ENCODE results near the gene PEX14. TPM values are rescaled to one million over a fixed set of nuclear protein-coding genes. Genes with fewer than 3 reads are reported as not detected.

The PEX14 gene
- total and polyA plus RNA-seq, 8 donors: 17.3 to 22.9 (median 20.7) TPM

DNA sequence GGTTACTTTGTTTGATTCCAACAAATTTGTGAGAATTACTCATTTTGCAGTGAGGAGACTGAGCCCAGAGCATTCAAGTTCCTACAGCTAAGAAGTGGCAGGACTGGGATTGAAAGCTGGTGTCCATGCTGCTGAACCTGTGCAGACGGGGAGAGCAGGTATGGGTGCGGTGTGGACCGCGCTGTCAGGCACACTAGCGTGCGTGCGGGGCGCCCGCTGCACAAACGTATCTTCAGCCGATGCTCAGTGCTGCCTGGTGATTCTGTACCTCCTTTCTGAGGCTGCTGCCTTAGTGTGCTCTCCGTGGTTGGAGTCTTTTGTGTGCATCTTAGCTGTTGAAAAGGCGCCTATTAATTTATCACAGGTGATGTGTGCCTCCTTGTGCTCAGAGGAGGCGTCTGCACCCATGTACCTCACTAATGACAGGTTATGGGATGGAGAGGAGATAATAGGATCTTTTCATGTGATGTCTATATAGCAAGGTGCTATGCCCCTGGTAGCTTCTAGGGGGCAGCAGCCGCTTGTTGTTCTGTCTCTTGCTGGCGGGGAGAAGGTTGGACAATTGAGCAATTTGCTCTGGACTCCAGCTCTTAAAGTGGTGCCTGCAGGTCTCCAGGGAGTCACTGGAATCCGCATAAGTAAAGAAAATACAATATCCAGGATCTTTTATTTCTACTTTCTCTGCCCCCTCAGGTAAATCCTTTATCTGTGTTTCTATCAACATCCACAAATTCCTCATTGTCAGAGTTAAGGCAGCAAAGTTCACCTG, 32.5 kb downstream of the PEX14 start:
- no peaks in the 10 kb centered on the region for H3K9me3 ChIP-seq
- intact Hi-C loops (cut with DNase I): no loop called here
- TF ChIP-seq, protein P1, sequence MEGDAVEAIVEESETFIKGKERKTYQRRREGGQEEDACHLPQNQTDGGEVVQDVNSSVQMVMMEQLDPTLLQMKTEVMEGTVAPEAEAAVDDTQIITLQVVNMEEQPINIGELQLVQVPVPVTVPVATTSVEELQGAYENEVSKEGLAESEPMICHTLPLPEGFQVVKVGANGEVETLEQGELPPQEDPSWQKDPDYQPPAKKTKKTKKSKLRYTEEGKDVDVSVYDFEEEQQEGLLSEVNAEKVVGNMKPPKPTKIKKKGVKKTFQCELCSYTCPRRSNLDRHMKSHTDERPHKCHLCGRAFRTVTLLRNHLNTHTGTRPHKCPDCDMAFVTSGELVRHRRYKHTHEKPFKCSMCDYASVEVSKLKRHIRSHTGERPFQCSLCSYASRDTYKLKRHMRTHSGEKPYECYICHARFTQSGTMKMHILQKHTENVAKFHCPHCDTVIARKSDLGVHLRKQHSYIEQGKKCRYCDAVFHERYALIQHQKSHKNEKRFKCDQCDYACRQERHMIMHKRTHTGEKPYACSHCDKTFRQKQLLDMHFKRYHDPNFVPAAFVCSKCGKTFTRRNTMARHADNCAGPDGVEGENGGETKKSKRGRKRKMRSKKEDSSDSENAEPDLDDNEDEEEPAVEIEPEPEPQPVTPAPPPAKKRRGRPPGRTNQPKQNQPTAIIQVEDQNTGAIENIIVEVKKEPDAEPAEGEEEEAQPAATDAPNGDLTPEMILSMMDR (IDR thresholded peaks at IDR 0.05): peak; percentile 75 to 82

DNA sequence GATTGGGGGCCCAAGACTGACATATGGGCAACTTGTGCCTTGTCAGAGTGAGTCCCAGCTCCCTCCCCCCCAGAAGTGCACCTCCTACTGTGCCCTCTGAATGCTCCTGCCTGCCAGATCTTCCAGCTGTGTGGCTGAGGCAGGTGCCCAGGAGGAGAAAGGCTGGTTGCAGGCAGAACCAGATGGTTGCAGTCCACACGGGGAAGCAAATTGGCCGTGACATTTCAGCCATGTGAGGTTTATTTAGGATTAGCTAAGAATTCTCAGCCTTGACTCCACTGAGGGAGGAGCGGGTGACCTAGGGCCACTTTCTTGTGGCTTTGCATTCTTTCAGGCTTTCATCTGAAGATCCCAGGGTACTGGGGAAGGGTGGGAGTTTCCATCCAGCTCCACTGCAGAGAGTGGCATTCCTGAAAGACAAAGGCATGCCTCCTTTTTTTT, 33.8 kb downstream of the PEX14 start:
- Histone ChIP-seq H3K4me1 (peaks cover 21 to 41% of the 10 kb centered on the region in 2 donors), H3K27ac (no peak overlapping the region), H3K9me3 (no peaks in the 10 kb centered on the region), H3K27me3 (no peaks in the 10 kb centered on the region), H3K36me3 (no peaks in the 10 kb centered on the region), H3K4me3 (no peak overlapping the region)
- no peak for ATAC-seq
- intact Hi-C loops (cut with DNase I): no loop called here
- no peak for DNase-seq
- TF ChIP-seq, protein P1 (IDR thresholded peaks at IDR 0.05): no peak

More for the DNA sequence above, 32.5 kb downstream of the PEX14 start:
- Histone ChIP-seq H3K4me3 (no peak overlapping the region), H3K27ac (no peak overlapping the region), H3K27me3 (no peaks in the 10 kb centered on the region), H3K36me3 (no peaks in the 10 kb centered on the region), H3K4me1 (peaks cover 21 to 40% of the 10 kb centered on the region in 2 donors)
- DNase-seq: peak in 2 of 4 donors; percentile 50 to 82
- peak; percentile 86 for ATAC-seq

DNA sequence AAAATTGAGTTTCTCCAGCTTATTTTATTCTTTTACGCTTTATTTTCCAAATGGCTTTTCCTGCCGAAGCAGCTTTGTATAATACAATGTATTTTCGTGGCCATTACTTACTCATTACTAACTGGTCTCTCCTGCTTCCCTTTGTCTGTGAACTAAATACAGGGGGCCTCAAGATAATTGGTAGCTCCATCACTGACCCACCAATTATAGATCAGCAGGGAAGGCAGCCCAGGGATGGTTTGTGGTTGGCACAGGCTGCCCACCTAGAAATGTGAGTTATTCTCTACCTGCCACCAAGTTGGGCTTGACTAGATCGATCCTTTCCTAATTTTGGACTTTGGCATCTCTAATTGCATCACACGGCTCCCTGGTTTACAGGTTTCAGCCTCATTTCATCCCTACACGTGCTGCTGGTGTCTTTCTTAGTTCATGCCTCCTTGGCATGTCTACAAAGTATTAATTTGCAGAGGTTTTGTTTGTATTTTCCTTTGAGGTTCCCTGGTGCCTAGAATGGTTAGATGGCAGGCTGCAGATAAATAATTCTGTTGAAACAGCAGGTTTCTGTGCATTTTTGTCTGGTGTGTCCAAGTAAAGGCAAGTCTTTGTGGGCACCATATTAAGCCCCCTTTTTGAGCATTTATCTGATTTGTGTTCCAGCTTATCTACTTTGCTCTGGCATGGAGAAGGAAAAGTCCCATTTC, 35.2 kb downstream of the PEX14 start:
- ATAC-seq: no peak

DNA sequence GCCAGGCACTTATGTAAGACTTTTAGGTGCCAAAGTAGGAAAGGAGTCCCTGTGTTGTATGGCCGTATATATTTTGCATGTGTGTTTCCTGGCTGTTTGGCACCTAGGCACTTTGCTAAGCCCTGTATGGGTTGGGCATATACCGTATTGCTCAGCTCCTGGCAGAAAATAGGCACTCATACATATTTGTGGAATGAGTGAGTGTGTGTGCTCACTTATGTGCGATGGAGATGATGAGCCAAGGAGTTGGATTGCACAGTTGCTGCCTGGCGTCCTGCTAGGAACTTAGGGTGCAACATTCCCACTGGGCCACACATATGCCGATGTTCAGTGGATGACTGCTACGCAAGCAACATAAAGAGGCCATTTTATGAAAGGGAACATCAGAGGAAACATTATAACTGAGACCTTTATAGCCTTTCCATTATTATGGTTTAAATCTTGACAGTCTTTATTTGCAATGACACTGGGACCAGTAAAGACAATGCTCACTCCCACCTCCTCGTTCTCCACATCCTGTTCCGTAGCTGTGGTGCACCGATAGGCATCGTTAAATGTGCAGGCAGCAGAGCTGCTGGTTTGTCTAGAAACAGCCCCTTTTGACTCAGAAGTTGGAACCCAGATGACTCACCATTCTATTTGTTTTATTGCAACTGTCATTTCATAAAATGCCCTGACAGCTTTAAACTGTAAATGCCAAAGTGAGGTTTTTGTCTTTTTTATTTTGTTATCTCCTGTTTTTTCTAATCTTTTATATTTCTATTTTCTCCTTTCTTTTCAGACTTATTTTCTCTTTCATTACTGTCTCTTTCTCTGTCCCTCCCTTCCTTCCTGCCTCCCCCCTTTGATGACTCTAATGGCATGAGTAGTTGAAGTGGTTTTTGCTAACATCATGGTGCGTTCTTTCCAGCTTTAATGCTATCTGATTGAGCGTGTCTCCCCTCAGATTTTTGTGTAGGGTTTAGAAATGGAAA, 36.1 kb downstream of the PEX14 start:
- Histone ChIP-seq H3K9me3 (no peaks in the 10 kb centered on the region), H3K4me3 (no peak overlapping the region), H3K4me1 (peaks cover 33 to 59% of the 10 kb centered on the region in 2 donors), H3K27ac (peak overlapping the region; percentile 35 to 72), H3K27me3 (no peaks in the 10 kb centered on the region), H3K36me3 (no peaks in the 10 kb centered on the region)
- TF ChIP-seq, protein P1 (IDR thresholded peaks at IDR 0.05): no peak
- ATAC-seq: peak; percentile 80
- no peak for DNase-seq
- intact Hi-C loops (cut with DNase I): no loop called here

More for the DNA sequence above, 35.2 kb downstream of the PEX14 start:
- H3K36me3 ChIP-seq: no peaks in the 10 kb centered on the region
- H3K4me1 ChIP-seq: peaks cover 29 to 50% of the 10 kb centered on the region in 2 donors
- TF ChIP-seq, protein P1 (IDR thresholded peaks at IDR 0.05): no peak
- H3K27ac ChIP-seq: peak overlapping the region; percentile 35 to 72
- intact Hi-C loops (cut with DNase I): no loop called here
- no peak for DNase-seq
- H3K9me3 ChIP-seq: no peaks in the 10 kb centered on the region
- H3K27me3 ChIP-seq: no peaks in the 10 kb centered on the region
- H3K4me3 ChIP-seq: no peak overlapping the region
